NCI-H524 treated with DMSO at 0.1 percent for 48 hours (cell line): ENCODE measurements around the gene LPP.
"Not testable (repeated sequence)": the region's sequence is repeated elsewhere in the genome, so short reads cannot be mapped to it uniquely, and the experiment has no call there.

Experiments used
- DNase-seq: peaks from one replicate; lab custom pipeline; 2025; lab: John Stamatoyannopoulos, UW

The LPP gene

DNA sequence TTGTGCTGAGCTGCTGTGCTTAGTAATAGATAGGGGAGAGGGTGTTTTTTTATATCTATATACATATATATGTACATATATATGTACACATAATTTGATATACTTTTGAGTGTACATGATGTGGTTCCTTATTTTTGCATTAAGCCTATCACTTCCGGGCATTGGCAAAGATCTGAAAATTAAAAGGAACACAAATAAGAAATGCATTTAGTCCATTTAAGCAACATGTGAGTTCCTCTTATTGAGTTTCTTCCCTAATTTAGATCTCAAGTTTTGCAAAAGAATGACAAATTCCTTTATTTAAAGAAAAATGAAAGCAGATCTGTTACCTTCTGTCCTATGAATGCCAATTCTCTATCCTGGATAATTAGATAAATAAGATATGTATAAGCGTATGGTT lies 435.1 kb downstream of the LPP start:
- DNase-seq: no peak

- DNase-seq: no peak
These were observed 435.8 kb downstream of the LPP start for GRCh38 chr3:188589771-188590170.

DNA sequence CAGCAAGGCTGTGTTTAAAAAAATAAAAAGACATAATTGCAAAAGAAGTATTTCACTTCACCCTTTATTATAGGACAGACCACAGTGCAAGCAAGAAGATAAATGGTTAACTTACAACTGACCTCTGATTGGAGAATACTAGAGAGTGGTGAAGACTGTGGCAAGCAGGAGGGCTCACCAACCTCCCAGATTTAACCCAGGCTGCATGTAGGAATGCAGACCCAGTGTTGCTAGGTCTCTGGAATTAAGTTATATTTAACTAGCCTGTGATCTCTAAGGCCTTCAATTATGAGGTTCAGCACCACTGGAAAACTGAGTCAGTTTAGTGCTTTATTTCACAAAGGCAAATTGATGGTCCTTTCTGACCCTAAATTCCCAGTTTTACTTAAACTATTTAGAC lies 436.6 kb downstream of the LPP start:
- no peak for DNase-seq

- no peak for DNase-seq
These were observed 440.2 kb downstream of the LPP start for GRCh38 chr3:188594139-188594538.

DNA sequence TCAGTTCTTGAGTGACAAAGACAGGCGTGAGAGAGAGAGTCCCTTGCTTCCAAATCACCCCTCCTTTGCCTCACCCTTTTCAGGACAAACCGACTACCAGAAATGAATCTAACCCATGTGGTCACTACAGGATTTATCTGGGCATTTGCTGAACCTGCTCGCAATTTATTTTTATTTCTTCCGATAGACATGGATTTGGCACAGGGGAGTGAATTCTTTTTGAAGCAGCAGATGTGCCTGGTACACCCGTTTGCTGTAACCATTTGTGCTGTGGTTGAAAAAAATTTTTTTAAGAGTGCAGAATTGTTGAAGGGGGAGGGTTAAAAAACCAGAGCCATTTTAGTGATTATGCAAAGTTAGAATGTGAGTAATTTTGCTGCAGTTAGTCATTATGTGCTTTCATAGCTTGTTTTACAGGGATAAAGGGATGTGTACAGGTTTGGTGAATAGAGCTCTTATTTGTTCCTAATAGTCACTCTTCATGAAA lies 442.0 kb downstream of the LPP start:
- no peak for DNase-seq

GRCh38 chr3:188598894-188599293 lies 444.9 kb downstream of the LPP start:
- no peak for DNase-seq

- DNase-seq: no peak
These were observed 448.2 kb downstream of the LPP start for GRCh38 chr3:188602111-188602510.

DNA sequence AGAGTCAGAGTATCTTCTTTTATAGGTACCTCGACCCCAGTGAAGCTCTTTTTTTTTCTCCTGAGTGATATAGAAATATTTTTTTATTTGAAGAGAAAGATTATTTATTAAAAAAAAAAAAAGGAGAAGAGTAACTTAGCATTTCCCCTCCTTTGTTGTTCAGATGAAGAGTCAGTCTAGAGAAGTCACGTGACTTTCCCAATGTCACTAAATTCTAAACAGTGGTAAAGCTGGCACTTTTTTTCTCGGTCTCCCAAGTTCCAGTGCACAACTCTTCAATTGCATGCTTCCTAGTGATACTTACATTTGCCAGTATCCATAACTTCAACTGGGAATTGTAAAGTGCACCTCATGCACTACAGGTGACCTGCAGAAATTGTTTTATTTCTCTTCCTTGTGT lies 448.7 kb downstream of the LPP start:
- no peak for DNase-seq

GRCh38 chr3:188604651-188605050 lies 450.7 kb downstream of the LPP start:
- no peak for DNase-seq

DNA sequence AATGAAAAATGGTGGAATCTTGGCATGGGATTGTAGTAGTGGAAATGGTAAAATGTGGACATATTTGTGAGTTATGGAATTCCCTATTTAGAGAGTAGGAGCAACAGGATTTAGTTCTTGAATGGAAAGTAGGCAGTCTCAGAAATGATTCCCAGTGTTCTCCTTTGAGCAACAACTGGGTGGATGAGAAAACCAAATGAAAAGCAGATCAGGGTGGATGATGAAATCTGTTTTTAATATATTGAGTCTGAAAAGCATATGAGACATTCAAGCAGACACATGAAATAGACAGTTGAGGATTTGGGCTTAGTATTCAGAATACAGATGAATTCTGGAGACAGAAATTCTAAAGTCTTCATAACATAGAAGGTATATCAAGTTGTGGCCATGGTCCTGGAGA lies 451.3 kb downstream of the LPP start:
- no peak for DNase-seq

DNA sequence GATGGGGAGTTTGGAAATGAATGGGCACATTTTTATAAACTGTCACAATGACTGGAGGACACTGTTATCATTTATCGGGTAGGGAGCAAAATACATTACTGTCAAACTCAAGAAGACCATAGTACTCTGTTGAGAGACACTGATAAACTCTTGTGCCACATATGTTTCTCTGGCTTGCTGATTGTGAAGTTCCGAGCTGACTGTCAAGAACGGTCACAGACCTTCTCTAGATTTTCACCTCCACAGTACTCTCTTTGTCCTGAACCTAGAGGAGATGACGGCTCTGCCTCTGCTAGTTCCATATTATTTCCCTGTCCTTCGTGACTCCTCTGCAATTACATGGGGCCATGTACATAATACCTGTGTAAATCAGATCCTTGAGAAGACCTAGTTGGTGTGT lies 451.9 kb downstream of the LPP start:
- no peak for DNase-seq

DNA sequence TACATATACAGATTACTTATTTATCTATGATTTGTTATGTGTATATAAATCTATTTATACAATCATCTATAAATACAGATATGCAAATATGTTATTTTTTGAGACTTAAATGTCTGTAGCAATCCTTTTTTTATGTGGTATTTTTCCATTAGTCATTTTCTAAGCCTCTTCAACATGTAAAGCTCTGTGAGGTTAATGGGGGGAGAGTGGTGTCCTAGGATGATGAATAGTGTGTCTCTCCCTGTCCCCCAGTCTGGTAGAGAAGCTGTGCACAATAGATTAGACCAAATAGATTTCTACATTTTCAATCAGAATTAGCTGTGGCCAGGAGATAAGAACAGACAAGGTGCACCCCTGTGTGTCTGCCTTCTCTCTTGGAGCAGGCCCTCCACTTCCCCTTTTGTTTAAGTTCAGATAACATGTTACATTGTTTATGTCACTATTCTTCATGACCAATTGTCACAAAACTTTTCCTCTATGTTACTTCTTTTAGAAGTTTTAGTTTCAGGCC lies 453.9 kb downstream of the LPP start:
- no peak for DNase-seq

DNA sequence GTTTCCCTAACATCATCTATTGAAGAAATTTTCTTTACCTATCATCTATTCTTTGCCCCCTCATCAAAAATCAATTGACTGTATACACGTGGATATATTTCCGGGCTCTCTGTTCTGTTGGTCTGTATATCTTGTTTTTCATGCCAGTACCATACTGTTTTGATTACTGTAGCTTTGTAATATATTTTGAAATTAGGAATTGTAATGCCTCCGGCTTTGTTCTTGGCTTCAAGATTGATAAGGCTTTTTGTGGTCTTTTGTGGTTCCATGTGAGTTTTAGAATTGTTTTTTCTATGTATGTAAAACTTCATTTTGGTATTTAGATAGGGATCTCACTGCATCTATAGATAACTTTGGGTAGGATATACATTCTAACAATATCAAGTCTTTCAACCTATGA lies 454.4 kb downstream of the LPP start:
- no peak for DNase-seq

- not testable (repeated sequence) for DNase-seq
These were observed 459.8 kb downstream of the LPP start for GRCh38 chr3:188613721-188614120.

- no peak for DNase-seq
These were observed 463.3 kb downstream of the LPP start for GRCh38 chr3:188617270-188617669.

DNA sequence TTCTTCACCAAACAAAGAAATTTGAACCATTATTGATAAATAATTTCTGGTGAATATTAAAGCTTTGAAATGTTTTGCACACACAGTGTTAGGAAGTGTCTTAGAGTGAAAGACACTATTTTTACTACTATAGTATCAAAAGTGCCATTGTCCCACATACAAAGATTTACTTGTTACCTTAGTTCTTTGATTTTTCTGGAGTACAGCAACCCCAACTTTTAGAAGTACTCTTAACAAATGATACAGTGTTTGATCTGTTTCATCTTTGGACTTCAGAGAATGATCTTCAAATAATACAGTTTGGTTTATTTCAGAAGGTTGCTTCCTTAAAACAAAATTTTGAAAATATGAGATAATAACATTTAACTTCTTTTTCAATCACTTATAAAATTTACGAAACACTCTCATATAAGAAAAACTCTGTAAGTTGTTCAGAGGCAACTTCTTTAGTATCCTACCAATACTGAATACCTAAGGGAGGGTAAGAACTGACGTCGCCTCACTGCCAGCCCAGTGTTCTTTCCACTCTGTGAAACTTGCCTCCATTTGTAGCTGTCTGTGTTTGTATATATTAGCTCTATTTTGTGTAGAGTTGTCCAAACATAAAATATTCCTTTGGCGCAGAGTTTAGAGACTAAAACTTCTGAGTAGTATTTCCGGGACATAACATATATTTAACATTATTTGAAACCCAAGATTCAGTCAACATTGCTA lies 464.2 kb downstream of the LPP start:
- no peak for DNase-seq

GRCh38 chr3:188620752-188621151 lies 466.8 kb downstream of the LPP start:
- no peak for DNase-seq

DNA sequence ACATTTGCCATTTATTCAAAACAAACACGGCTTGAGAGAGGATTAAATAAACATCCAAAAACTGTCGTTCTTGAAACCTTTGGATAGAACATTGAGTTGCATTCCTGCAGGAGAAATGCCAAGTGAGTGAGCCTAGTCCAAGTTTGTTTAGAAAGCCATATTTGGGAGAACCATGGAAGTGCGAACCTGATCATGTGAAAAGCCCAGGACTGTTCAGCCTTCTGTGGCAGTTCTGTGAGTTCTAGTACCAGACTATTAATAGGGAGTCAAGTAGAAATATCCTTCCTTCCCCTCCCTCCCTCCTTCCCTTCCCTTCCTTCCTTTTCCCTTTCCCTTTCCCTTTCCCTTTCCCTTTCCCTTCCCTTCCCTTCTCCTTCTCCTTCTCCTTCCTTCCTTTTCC lies 470.4 kb downstream of the LPP start:
- DNase-seq: no peak

DNA sequence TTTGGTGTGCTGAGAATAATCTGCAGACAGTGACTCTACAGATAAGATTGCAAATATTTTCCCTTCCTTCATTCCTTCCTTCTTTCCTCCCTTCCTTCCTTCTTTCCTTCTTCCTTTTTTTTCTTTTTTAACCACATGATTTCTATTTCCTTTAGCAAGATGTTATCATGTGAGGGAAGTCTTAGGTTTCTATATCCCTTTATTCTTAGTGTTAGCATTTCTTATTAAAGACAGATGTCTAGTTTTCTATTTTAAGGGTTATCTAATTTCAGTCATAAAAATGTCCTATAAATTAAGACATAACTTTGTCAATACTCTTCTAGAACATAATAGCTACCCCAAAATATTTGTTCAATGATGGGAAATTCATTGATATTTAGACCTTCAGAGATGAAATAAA lies 470.9 kb downstream of the LPP start:
- no peak for DNase-seq

DNA sequence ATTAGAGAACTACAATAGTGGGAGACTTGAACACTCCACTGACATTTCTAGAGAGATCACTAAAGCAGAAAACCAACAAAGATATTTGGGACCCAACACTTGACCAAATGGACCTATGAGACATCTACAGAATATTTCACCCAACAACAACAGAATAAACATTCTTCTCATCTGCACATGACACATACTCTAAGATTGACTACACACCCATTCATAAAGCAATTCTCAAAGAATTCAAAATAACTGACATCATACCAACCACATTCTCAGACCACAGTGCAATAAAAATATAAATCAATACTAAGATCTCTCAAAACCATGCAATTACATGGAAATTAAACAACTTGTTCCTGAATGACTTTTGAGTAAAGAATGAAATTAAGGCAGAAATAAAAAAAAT lies 473.7 kb downstream of the LPP start:
- DNase-seq: no peak

- no peak for DNase-seq
These were observed 477.5 kb downstream of the LPP start for GRCh38 chr3:188631291-188632010.

- DNase-seq: no peak
These were observed 479.2 kb downstream of the LPP start for GRCh38 chr3:188633206-188633605.

DNA sequence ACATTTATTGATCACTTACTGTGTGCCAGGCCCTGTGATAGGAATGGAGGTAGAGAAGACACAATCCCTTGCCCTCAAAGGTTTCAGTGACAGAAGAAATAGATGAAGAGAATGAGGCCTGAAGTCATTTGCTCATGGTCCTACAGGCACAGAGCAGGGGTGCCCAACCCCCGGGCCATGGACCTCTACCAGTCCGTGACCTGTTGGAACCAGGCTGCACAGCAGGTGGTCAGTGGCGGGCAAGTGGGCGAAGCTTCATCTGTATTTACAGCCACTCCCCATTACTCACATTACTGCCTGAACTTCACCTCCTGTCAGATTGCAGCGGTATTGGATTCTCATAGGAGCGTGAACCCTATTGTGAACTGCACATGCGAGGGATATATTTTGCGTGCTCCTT lies 480.3 kb downstream of the LPP start:
- no peak for DNase-seq
